HCT116 (cell line): ENCODE data around the gene SNX9. TPM values are rescaled to one million over a fixed set of nuclear protein-coding genes. Genes with fewer than 3 reads are reported as not detected.

Experiments
- ATAC-seq: fragments of 200-7000 bp; cut with Tn5 transposase; 2 replicates; pipeline ENCODE4 v1.9.1; 2020; ENCODE audit warnings: mild to moderate bottlenecking, moderate library complexity
- BruUV-seq: library from RNA; stranded (reverse); fragments of 400-500 nt; replicated peaks from 2 replicates; lab custom pipeline; 2021; lab: Mats Ljungman, UMichigan
- CTCF ChIA-PET: fragments of 300-600 bp; sonication (Branson Sonifier 250); formaldehyde crosslinking; loops from one replicate; lab custom pipeline; 2021; ENCODE audit warnings: antibody characterized with exemption; lab: Charles Lee
- POLR2A ChIA-PET: fragments of 300-600, 350-600 bp; sonication (Branson Sonifier 250); formaldehyde crosslinking; loops from one replicate; lab custom pipeline; 2021; ENCODE audit warnings: antibody characterized with exemption; lab: Charles Lee
- RAD21 ChIA-PET, 2 experiments: fragments of 300-600 bp; sonication (Branson Sonifier 250); formaldehyde crosslinking; loops; one replicate each; lab custom pipeline; 2023; ENCODE audit warnings: low total read pairs in 2 of 2; ENCODE audit not compliant: uncharacterized antibody in 2 of 2, unreplicated experiment in 2 of 2, low non-redundant PET in 1 of 2; lab: Charles Lee
- DNase-seq: peaks from one replicate; pipeline ENCODE4 v3.0.0-alpha.2; 2010; ENCODE audit warnings: low read depth, low spot score
- H2AFZ ChIP-seq: fragments of 200-600 bp; shearing (Covaris generic), sonication (generic); 2 replicates; pipeline ENCODE4 v1.6.1; 2017; ENCODE audit warnings: low read depth, mixed run types, mixed read lengths, antibody characterized with exemption, low read length; ENCODE audit not compliant: poor library complexity, severe bottlenecking
- H3K27ac ChIP-seq: 2 replicates; pipeline ENCODE4 v1.5.1; 2012; ENCODE audit warnings: low read depth, low read length
- H3K27me3 ChIP-seq: fragments of 200-600 bp; sonication (generic); 2 replicates; pipeline ENCODE4 v1.6.1; 2016; ENCODE audit warnings: mixed run types, low read length, mixed read lengths; ENCODE audit not compliant: insufficient read depth
- H3K36me3 ChIP-seq, 2 experiments: fragments of 200-500 bp in 1 of 2; fragments of 200-600 bp in 1 of 2; sonication (Bioruptor generic) in 1 of 2; sonication (generic) in 1 of 2; 2 replicates each; pipeline versions ENCODE4 v1.5.1 to v1.6.1; 2014 to 2016; ENCODE audit warnings: low read length in 2 of 2, inconsistent platforms in 1 of 2, mixed read lengths in 1 of 2, mixed run types in 1 of 2; ENCODE audit not compliant: insufficient read depth in 2 of 2, control insufficient read depth in 1 of 2
- H3K4me1 ChIP-seq, 2 experiments: fragments of 200-600 bp in 1 of 2; sonication (generic) in 1 of 2; 2 replicates each; pipeline versions ENCODE4 v1.5.1 to v1.6.1; 2012 to 2017; ENCODE audit warnings: low read length in 2 of 2, inconsistent platforms in 1 of 2, mild to moderate bottlenecking in 1 of 2, mixed read lengths in 1 of 2, mixed run types in 1 of 2, moderate library complexity in 1 of 2; ENCODE audit not compliant: insufficient read depth in 2 of 2, control insufficient read depth in 1 of 2
- H3K4me2 ChIP-seq: fragments of 200-600 bp; sonication (generic); 2 replicates; pipeline ENCODE4 v1.6.1; 2017; ENCODE audit warnings: mixed run types, low read length, mixed read lengths
- H3K4me3 ChIP-seq, 2 experiments: fragments of 200-600 bp in 1 of 2; sonication (generic) in 1 of 2; replicated peaks in 1 of 2; 2 replicates each; pipeline ENCODE4 v1.5.1; 2011 to 2016; ENCODE audit warnings: low read length in 2 of 2, control low read depth in 1 of 2, low read depth in 1 of 2, mild to moderate bottlenecking in 1 of 2, mixed read lengths in 1 of 2, mixed run types in 1 of 2
- H3K79me2 ChIP-seq: fragments of 200-600 bp; sonication (generic); 2 replicates; pipeline ENCODE4 v1.6.1; 2017; ENCODE audit warnings: mild to moderate bottlenecking, mixed run types, low read length, moderate library complexity, mixed read lengths; ENCODE audit not compliant: insufficient read depth
- H3K9ac ChIP-seq: fragments of 200-600 bp; sonication (generic); 2 replicates; pipeline ENCODE4 v1.6.1; 2016; ENCODE audit warnings: low read length, mixed read lengths
- H3K9me2 ChIP-seq: fragments of 200-600 bp; sonication (generic), shearing (Covaris generic); 2 replicates; pipeline ENCODE4 v1.6.1; 2017; ENCODE audit warnings: mixed run types, mild to moderate bottlenecking, moderate library complexity; ENCODE audit not compliant: insufficient read depth
- H3K9me3 ChIP-seq, 2 experiments: fragments of 200-500 bp in 1 of 2; fragments of 200-600 bp in 1 of 2; sonication (Bioruptor generic) in 1 of 2; sonication (generic) in 1 of 2; 2 replicates each; pipeline ENCODE4 v1.6.1; 2014 to 2017; ENCODE audit warnings: low read length in 2 of 2, mixed read lengths in 2 of 2, inconsistent platforms in 1 of 2, low read depth in 1 of 2, mild to moderate bottlenecking in 1 of 2, mixed run types in 1 of 2, moderate library complexity in 1 of 2; ENCODE audit not compliant: control insufficient read depth in 1 of 2, insufficient read depth in 1 of 2
- H4K20me1 ChIP-seq: fragments of 200-600 bp; sonication (generic), shearing (Covaris generic); 2 replicates; pipeline ENCODE4 v1.6.1; 2017; ENCODE audit warnings: mixed run types, mild to moderate bottlenecking, moderate library complexity; ENCODE audit not compliant: insufficient read depth
- CBX3 ChIP-seq: IDR thresholded peaks from 2 replicates; pipeline ENCODE4 v1.6.1; 2012; ENCODE audit warnings: low read depth
- EZH2phosphoT487 ChIP-seq: fragments of 200-600 bp; IDR thresholded peaks from 2 replicates; pipeline ENCODE4 v1.6.1; 2018; ENCODE audit warnings: antibody characterized with exemption, borderline replicate concordance
- POLR2A ChIP-seq: IDR thresholded peaks from 2 replicates; pipeline ENCODE4 v1.7.0; 2011; ENCODE audit warnings: borderline replicate concordance; ENCODE audit not compliant: insufficient read depth, insufficient read length; ENCODE audit errors: extremely low read depth
- POLR2AphosphoS5 ChIP-seq: IDR thresholded peaks from 2 replicates; pipeline ENCODE4 v1.6.1; 2011; ENCODE audit warnings: mild to moderate bottlenecking, low read depth, low read length, moderate library complexity
- RAD21 ChIP-seq: IDR thresholded peaks from 2 replicates; pipeline ENCODE4 v1.6.1; 2012; ENCODE audit warnings: low read depth, mild to moderate bottlenecking
- SP1 ChIP-seq: IDR thresholded peaks from 2 replicates; pipeline ENCODE4 v1.6.1; 2012; ENCODE audit warnings: low read depth
- YY1 ChIP-seq: IDR thresholded peaks from 2 replicates; pipeline ENCODE4 v1.6.1; 2011; ENCODE audit warnings: low read length, low read depth, moderate library complexity, mild to moderate bottlenecking; ENCODE audit not compliant: insufficient replicate concordance; ENCODE audit errors: extremely low read depth
- ZFX ChIP-seq: fragments of 450-650 bp; IDR thresholded peaks from 2 replicates; pipeline ENCODE4 v1.6.1; 2017
- intact Hi-C: fragments of 100-400 bp; cut with micrococcal nuclease; formaldehyde crosslinking; loops from 2 replicates; pipeline ENCODE4 v1.10.0; 2022
- total RNA-seq: library from RNA; stranded (reverse); gene quantifications from one replicate; pipeline ENCODE4 v1.2.1, GENCODE V29; 2021; ENCODE audit not compliant: unreplicated experiment
- TF ChIP-seq, protein P1 (sequence below): IDR thresholded peaks from 2 replicates; pipeline ENCODE4 v1.6.1; 2012; ENCODE audit warnings: low read depth
- TF ChIP-seq, protein P2 (sequence below): IDR thresholded peaks from 2 replicates; pipeline ENCODE4 v1.6.1; 2011; ENCODE audit warnings: mild to moderate bottlenecking, low read length, moderate library complexity; ENCODE audit not compliant: insufficient replicate concordance; ENCODE audit errors: extremely low read depth
- TF ChIP-seq, protein P3 (sequence below): IDR thresholded peaks from 2 replicates; pipeline ENCODE4 v1.6.1; 2012

SNX9 gene
- total RNA-seq, 1 experiment from 2014 or later: 42.5 TPM

DNA sequence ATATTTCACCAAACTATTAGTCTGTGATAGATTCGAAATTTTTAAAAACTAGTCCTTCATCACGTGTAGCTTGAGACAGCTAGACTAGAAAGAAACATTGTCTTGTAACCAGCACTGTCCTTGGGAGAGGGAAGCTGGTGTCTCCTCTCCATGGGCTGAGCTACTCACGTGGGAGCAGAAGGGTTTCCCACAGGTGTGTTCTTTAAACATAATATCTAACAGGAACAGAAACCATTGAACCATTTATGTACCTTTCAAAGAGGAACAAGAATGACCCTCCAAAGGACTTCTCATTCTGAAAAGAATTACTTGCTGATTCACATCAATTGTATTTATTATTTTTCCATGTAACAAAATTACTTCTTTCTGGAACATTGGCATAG, 86.2 kb downstream of the SNX9 start:
- H3K9me2 ChIP-seq: no peaks in the 10 kb centered on the region
- ATAC-seq: no peak
- H3K4me1 ChIP-seq: no peaks in the 10 kb centered on the region
- H3K36me3 ChIP-seq: peaks cover 2 to 15% of the 10 kb centered on the region in 2 experiments; a peak in 3 of 4 replicates
- no peak for DNase-seq
- no peaks in the 10 kb centered on the region for H3K27me3 ChIP-seq
- no peak overlapping the region for H3K9ac ChIP-seq
- no peaks in the 10 kb centered on the region for H3K79me2 ChIP-seq
- POLR2A ChIA-PET: no interaction called here
- no peaks in the 10 kb centered on the region for H4K20me1 ChIP-seq
- CTCF ChIA-PET: no interaction called here
- no peaks in the 10 kb centered on the region for H3K9me3 ChIP-seq
- TF ChIP-seq ZFX: no peak
- no peak for TF ChIP-seq CBX3
- no peak for TF ChIP-seq SP1
- no peak for TF ChIP-seq POLR2AphosphoS5
- TF ChIP-seq EZH2phosphoT487: no peak
- TF ChIP-seq, protein P1, sequence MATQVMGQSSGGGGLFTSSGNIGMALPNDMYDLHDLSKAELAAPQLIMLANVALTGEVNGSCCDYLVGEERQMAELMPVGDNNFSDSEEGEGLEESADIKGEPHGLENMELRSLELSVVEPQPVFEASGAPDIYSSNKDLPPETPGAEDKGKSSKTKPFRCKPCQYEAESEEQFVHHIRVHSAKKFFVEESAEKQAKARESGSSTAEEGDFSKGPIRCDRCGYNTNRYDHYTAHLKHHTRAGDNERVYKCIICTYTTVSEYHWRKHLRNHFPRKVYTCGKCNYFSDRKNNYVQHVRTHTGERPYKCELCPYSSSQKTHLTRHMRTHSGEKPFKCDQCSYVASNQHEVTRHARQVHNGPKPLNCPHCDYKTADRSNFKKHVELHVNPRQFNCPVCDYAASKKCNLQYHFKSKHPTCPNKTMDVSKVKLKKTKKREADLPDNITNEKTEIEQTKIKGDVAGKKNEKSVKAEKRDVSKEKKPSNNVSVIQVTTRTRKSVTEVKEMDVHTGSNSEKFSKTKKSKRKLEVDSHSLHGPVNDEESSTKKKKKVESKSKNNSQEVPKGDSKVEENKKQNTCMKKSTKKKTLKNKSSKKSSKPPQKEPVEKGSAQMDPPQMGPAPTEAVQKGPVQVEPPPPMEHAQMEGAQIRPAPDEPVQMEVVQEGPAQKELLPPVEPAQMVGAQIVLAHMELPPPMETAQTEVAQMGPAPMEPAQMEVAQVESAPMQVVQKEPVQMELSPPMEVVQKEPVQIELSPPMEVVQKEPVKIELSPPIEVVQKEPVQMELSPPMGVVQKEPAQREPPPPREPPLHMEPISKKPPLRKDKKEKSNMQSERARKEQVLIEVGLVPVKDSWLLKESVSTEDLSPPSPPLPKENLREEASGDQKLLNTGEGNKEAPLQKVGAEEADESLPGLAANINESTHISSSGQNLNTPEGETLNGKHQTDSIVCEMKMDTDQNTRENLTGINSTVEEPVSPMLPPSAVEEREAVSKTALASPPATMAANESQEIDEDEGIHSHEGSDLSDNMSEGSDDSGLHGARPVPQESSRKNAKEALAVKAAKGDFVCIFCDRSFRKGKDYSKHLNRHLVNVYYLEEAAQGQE: no peak
- TF ChIP-seq, protein P2, sequence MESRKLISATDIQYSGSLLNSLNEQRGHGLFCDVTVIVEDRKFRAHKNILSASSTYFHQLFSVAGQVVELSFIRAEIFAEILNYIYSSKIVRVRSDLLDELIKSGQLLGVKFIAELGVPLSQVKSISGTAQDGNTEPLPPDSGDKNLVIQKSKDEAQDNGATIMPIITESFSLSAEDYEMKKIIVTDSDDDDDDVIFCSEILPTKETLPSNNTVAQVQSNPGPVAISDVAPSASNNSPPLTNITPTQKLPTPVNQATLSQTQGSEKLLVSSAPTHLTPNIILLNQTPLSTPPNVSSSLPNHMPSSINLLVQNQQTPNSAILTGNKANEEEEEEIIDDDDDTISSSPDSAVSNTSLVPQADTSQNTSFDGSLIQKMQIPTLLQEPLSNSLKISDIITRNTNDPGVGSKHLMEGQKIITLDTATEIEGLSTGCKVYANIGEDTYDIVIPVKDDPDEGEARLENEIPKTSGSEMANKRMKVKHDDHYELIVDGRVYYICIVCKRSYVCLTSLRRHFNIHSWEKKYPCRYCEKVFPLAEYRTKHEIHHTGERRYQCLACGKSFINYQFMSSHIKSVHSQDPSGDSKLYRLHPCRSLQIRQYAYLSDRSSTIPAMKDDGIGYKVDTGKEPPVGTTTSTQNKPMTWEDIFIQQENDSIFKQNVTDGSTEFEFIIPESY: no peak
- TF ChIP-seq, protein P3, sequence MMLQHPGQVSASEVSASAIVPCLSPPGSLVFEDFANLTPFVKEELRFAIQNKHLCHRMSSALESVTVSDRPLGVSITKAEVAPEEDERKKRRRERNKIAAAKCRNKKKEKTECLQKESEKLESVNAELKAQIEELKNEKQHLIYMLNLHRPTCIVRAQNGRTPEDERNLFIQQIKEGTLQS: no peak
- TF ChIP-seq RAD21: no peak
- TF ChIP-seq POLR2A: no peak
- no peak for TF ChIP-seq YY1
- H2AFZ ChIP-seq: no peak overlapping the region
- intact Hi-C loops: no loop called here
- RAD21 ChIA-PET: no interaction called here
- no peak overlapping the region for H3K4me3 ChIP-seq
- H3K4me2 ChIP-seq: no peak overlapping the region
- no peak overlapping the region for H3K27ac ChIP-seq
- BruUV-seq: TSS peak; percentile 2
